OCI-LY3 (cell line): ENCODE measurements around the gene CYP2W1.

Source experiments
- CTCF ChIP-seq: fragments of 200-600, 300-600 bp; sonication (generic); IDR thresholded peaks from 2 replicates; pipeline ENCODE4 v1.5.1; 2014; ENCODE audit warnings: antibody characterized with exemption, low read length, low read depth
- EZH2phosphoT487 ChIP-seq: fragments of 200-600 bp; shearing (Covaris generic); IDR thresholded peaks from 2 replicates; pipeline ENCODE4 v1.6.1; 2018; ENCODE audit warnings: antibody characterized with exemption, mixed run types, low read depth

- TF ChIP-seq EZH2phosphoT487 (no peak), CTCF (no peak)
These were observed 33.7 kb upstream of the CYP2W1 start for GRCh38 chr7:949021-949934.
